Body of pancreas (tissue), 4 donors: ENCODE measurements around the gene JCHAIN.
"Not testable (repeated sequence)": the region's sequence is repeated elsewhere in the genome, so short reads cannot be mapped to it uniquely, and the experiment has no call there.

Experiments
- CTCF ChIP-seq, 7 experiments: fragments of 450-650 bp in 4 of 7; fragments of 200-600 bp in 3 of 7; sonication (generic) in 3 of 7; IDR thresholded peaks; one replicate each; pipeline ENCODE4 v1.5.1; 2016 to 2019; ENCODE audit warnings: antibody characterized with exemption in 7 of 7
- POLR2A ChIP-seq, 3 donors: fragments of 450-650 bp; IDR thresholded peaks; one replicate each; pipeline ENCODE4 v1.6.1; 2016; ENCODE audit warnings: antibody characterized with exemption in 3 of 3, mild to moderate bottlenecking in 2 of 3

- TF ChIP-seq CTCF, POLR2A (IDR thresholded peaks at IDR 0.05): not testable (repeated sequence)
These were observed 28.3 kb upstream of the JCHAIN start for GRCh38 chr4:70694633-70695032.
